ENCODE measurements around the gene KCNQ1. TPM values are rescaled to one million over a fixed set of nuclear protein-coding genes. Genes with fewer than 3 reads are reported as not detected.

KCNQ1 gene
- total RNA-seq, 2 donors from 2014 or later, result 4.4 to 25.3 TPM

DNA sequence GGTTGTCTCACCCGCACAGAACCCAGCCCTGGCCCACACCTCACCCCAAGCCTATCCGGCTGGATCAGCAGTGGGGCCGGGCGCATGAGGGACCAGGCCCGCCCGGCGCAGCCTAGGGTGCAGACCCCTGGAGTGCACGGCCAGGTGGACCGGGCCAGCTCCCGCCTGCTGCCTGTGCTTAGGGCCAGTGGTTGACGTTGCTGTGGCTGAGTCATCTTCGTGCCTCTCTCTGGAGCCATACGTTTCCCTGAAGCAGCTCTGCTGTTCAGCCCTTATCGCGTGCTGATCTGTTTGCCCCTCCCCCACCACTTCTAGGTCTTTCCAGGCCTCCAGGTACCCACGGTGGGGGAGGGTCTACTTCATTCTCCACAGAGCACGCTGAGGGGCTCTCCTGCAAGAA, 401.2 kb downstream of the KCNQ1 start:
- DNase-seq (ENCODE audit: low spot score), result no peak
- ATAC-seq (ENCODE audit: insufficient number of reproducible peaks, low FRiP score, low read depth), result no peak
- no peak overlapping the region for H3K27ac ChIP-seq
- no peaks in the 10 kb centered on the region for H3K27me3 ChIP-seq (replicated peaks; ENCODE audit: insufficient read depth)
- TF ChIP-seq, protein P1, sequence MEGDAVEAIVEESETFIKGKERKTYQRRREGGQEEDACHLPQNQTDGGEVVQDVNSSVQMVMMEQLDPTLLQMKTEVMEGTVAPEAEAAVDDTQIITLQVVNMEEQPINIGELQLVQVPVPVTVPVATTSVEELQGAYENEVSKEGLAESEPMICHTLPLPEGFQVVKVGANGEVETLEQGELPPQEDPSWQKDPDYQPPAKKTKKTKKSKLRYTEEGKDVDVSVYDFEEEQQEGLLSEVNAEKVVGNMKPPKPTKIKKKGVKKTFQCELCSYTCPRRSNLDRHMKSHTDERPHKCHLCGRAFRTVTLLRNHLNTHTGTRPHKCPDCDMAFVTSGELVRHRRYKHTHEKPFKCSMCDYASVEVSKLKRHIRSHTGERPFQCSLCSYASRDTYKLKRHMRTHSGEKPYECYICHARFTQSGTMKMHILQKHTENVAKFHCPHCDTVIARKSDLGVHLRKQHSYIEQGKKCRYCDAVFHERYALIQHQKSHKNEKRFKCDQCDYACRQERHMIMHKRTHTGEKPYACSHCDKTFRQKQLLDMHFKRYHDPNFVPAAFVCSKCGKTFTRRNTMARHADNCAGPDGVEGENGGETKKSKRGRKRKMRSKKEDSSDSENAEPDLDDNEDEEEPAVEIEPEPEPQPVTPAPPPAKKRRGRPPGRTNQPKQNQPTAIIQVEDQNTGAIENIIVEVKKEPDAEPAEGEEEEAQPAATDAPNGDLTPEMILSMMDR (IDR thresholded peaks at IDR 0.05), result no peak
- no peaks in the 10 kb centered on the region for H3K9me3 ChIP-seq
- no peaks in the 10 kb centered on the region for H3K36me3 ChIP-seq
- no peaks in the 10 kb centered on the region for H3K4me1 ChIP-seq (ENCODE audit: control insufficient read depth in 1 of 2, low read depth in 2 of 2)
- H3K4me3 ChIP-seq, result no peak overlapping the region

DNA sequence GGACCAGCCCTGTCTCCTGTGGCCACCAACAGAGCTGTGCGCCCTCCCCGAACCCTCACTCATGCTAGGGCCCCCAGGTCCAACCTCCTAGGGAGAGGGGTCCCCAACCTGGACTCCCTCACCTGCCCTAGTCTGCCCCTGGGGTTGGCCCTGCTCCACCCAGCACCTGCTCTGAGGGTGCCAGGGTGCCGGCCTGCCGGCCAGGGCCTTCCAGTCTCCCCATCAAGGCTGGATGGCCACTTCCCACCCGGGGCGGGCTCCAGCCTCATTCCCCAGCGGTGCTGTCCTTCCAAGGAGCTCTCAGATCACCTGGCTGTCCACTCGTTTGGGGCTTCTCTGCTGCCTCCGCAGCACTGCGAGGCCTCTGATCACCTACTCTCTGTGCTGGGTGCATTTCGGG, 401.7 kb downstream of the KCNQ1 start:
- Histone ChIP-seq H3K4me3 (no peak overlapping the region), H3K36me3 (no peaks in the 10 kb centered on the region), H3K4me1 (ENCODE audit: control insufficient read depth in 1 of 2, low read depth in 2 of 2) (no peaks in the 10 kb centered on the region), H3K27ac (no peak overlapping the region), H3K9me3 (no peaks in the 10 kb centered on the region), H3K27me3 (replicated peaks; ENCODE audit: insufficient read depth) (no peaks in the 10 kb centered on the region)
- no peak for DNase-seq (ENCODE audit: low spot score)
- TF ChIP-seq, protein P1 (IDR thresholded peaks at IDR 0.05), result no peak
- no peak for ATAC-seq (ENCODE audit: insufficient number of reproducible peaks, low FRiP score, low read depth)

DNA sequence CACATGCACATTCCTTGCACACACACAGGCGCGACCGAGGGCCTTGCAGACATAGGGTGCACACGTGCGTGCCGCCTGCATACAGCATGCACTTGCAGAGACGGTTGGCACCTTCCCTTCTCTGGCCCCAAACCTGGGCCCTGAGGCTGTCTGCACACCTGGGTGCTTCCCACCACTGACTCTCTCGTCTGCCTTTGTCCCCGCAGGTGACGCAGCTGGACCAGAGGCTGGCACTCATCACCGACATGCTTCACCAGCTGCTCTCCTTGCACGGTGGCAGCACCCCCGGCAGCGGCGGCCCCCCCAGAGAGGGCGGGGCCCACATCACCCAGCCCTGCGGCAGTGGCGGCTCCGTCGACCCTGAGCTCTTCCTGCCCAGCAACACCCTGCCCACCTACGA, 402.8 kb downstream of the KCNQ1 start:
- Histone ChIP-seq H3K36me3 (no peaks in the 10 kb centered on the region), H3K4me1 (ENCODE audit: control insufficient read depth in 1 of 2, low read depth in 2 of 2) (no peaks in the 10 kb centered on the region), H3K27ac (no peak overlapping the region), H3K4me3 (no peak overlapping the region), H3K27me3 (replicated peaks; ENCODE audit: insufficient read depth) (no peaks in the 10 kb centered on the region), H3K9me3 (no peaks in the 10 kb centered on the region)
- TF ChIP-seq, protein P1 (IDR thresholded peaks at IDR 0.05), result no peak
- DNase-seq (ENCODE audit: low spot score), result no peak
- ATAC-seq (ENCODE audit: insufficient number of reproducible peaks, low FRiP score, low read depth), result no peak

DNA sequence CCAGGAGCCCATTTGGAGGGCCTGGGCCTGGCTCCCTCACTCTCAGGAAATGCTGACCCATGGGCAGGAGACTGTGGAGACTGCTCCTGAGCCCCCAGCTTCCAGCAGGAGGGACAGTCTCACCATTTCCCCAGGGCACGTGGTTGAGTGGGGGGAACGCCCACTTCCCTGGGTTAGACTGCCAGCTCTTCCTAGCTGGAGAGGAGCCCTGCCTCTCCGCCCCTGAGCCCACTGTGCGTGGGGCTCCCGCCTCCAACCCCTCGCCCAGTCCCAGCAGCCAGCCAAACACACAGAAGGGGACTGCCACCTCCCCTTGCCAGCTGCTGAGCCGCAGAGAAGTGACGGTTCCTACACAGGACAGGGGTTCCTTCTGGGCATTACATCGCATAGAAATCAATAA, 403.7 kb downstream of the KCNQ1 start:
- DNase-seq (ENCODE audit: low spot score), result no peak

DNA sequence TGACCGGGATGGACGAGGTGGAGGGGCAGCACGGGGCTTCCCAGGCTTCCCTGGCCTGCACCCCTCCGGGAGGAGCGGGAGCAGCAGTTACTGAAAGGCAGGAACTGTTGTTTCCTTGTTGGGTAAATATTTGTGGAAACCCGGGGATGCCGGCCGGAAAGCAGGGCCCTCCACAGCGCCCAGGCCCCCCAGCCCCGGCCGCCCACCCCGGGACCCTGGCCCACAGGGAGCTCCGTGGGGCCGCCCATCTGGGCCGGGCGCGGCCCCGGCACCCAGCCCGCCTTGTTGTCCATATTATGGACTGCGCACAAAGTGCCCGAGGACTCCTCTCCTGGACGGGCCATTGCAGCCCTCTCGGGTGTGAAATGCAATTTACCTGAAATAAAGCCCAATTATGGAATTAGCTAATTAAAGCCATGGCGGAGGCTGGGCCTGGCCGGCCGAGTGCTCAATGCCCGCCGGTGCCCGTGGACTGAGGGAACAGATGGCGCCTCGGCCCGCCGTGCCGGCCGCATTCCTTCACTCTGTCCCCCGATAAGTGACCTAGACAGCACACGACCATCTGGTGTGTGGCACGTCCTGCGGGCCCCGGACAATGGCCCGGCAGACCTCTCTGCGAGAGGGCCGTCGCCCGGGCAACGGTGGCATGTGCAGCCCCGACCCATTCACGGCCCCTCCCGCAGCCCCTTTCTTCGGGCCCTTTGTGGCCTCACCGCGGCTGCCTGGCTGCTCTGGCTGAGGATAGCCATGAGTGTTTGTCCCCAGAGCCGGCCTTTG, 405.4 kb downstream of the KCNQ1 start:
- DNase-seq (ENCODE audit: low spot score) (no peak), ATAC-seq (ENCODE audit: insufficient number of reproducible peaks, low FRiP score, low read depth) (no peak)
- no peak overlapping the region for H3K27ac ChIP-seq
- TF ChIP-seq, protein P1 (IDR thresholded peaks at IDR 0.05), result no peak
- H3K27me3 ChIP-seq (replicated peaks; ENCODE audit: insufficient read depth), result no peaks in the 10 kb centered on the region
- no peaks in the 10 kb centered on the region for H3K36me3 ChIP-seq
- H3K4me1 ChIP-seq (ENCODE audit: control insufficient read depth in 1 of 2, low read depth in 2 of 2), result no peaks in the 10 kb centered on the region
- H3K4me3 ChIP-seq, result no peak overlapping the region
- no peaks in the 10 kb centered on the region for H3K9me3 ChIP-seq

More for the DNA sequence above, 403.7 kb downstream of the KCNQ1 start:
- H3K27me3 ChIP-seq (replicated peaks; ENCODE audit: insufficient read depth), result no peaks in the 10 kb centered on the region
- no peak overlapping the region for H3K4me3 ChIP-seq
- ATAC-seq (ENCODE audit: insufficient number of reproducible peaks, low FRiP score, low read depth), result no peak
- H3K36me3 ChIP-seq, result no peaks in the 10 kb centered on the region
- TF ChIP-seq, protein P1 (IDR thresholded peaks at IDR 0.05), result no peak
- H3K27ac ChIP-seq, result no peak overlapping the region
- no peaks in the 10 kb centered on the region for H3K9me3 ChIP-seq
- no peaks in the 10 kb centered on the region for H3K4me1 ChIP-seq (ENCODE audit: control insufficient read depth in 1 of 2, low read depth in 2 of 2)
